HCT116 (cell line): ENCODE measurements around the gene NKX1-1. TPM values are rescaled to one million over a fixed set of nuclear protein-coding genes. Genes with fewer than 3 reads are reported as not detected.

ENCODE experiments used
- ATAC-seq: fragments of 200-7000 bp; cut with Tn5 transposase; 2 replicates; pipeline ENCODE4 v1.9.1; 2020; ENCODE audit warnings: mild to moderate bottlenecking, moderate library complexity
- BruUV-seq: library from RNA; stranded (reverse); fragments of 400-500 nt; replicated peaks from 2 replicates; lab custom pipeline; 2021; lab: Mats Ljungman, UMichigan
- CTCF ChIA-PET: fragments of 300-600 bp; sonication (Branson Sonifier 250); formaldehyde crosslinking; loops from one replicate; lab custom pipeline; 2021; ENCODE audit warnings: antibody characterized with exemption; lab: Charles Lee
- POLR2A ChIA-PET: fragments of 300-600, 350-600 bp; sonication (Branson Sonifier 250); formaldehyde crosslinking; loops from one replicate; lab custom pipeline; 2021; ENCODE audit warnings: antibody characterized with exemption; lab: Charles Lee
- RAD21 ChIA-PET, 2 experiments: fragments of 300-600 bp; sonication (Branson Sonifier 250); formaldehyde crosslinking; loops; one replicate each; lab custom pipeline; 2023; ENCODE audit warnings: low total read pairs in 2 of 2; ENCODE audit not compliant: uncharacterized antibody in 2 of 2, unreplicated experiment in 2 of 2, low non-redundant PET in 1 of 2; lab: Charles Lee
- DNase-seq: peaks from one replicate; pipeline ENCODE4 v3.0.0-alpha.2; 2010; ENCODE audit warnings: low read depth, low spot score
- H2AFZ ChIP-seq: fragments of 200-600 bp; shearing (Covaris generic), sonication (generic); 2 replicates; pipeline ENCODE4 v1.6.1; 2017; ENCODE audit warnings: low read depth, mixed run types, mixed read lengths, antibody characterized with exemption, low read length; ENCODE audit not compliant: poor library complexity, severe bottlenecking
- H3K27ac ChIP-seq: 2 replicates; pipeline ENCODE4 v1.5.1; 2012; ENCODE audit warnings: low read depth, low read length
- H3K27me3 ChIP-seq: fragments of 200-600 bp; sonication (generic); 2 replicates; pipeline ENCODE4 v1.6.1; 2016; ENCODE audit warnings: mixed run types, low read length, mixed read lengths; ENCODE audit not compliant: insufficient read depth
- H3K36me3 ChIP-seq, 2 experiments: fragments of 200-500 bp in 1 of 2; fragments of 200-600 bp in 1 of 2; sonication (Bioruptor generic) in 1 of 2; sonication (generic) in 1 of 2; 2 replicates each; pipeline versions ENCODE4 v1.5.1 to v1.6.1; 2014 to 2016; ENCODE audit warnings: low read length in 2 of 2, inconsistent platforms in 1 of 2, mixed read lengths in 1 of 2, mixed run types in 1 of 2; ENCODE audit not compliant: insufficient read depth in 2 of 2, control insufficient read depth in 1 of 2
- H3K4me1 ChIP-seq, 2 experiments: fragments of 200-600 bp in 1 of 2; sonication (generic) in 1 of 2; 2 replicates each; pipeline versions ENCODE4 v1.5.1 to v1.6.1; 2012 to 2017; ENCODE audit warnings: low read length in 2 of 2, inconsistent platforms in 1 of 2, mild to moderate bottlenecking in 1 of 2, mixed read lengths in 1 of 2, mixed run types in 1 of 2, moderate library complexity in 1 of 2; ENCODE audit not compliant: insufficient read depth in 2 of 2, control insufficient read depth in 1 of 2
- H3K4me2 ChIP-seq: fragments of 200-600 bp; sonication (generic); 2 replicates; pipeline ENCODE4 v1.6.1; 2017; ENCODE audit warnings: mixed run types, low read length, mixed read lengths
- H3K4me3 ChIP-seq, 2 experiments: fragments of 200-600 bp in 1 of 2; sonication (generic) in 1 of 2; replicated peaks in 1 of 2; 2 replicates each; pipeline ENCODE4 v1.5.1; 2011 to 2016; ENCODE audit warnings: low read length in 2 of 2, control low read depth in 1 of 2, low read depth in 1 of 2, mild to moderate bottlenecking in 1 of 2, mixed read lengths in 1 of 2, mixed run types in 1 of 2
- H3K79me2 ChIP-seq: fragments of 200-600 bp; sonication (generic); 2 replicates; pipeline ENCODE4 v1.6.1; 2017; ENCODE audit warnings: mild to moderate bottlenecking, mixed run types, low read length, moderate library complexity, mixed read lengths; ENCODE audit not compliant: insufficient read depth
- H3K9ac ChIP-seq: fragments of 200-600 bp; sonication (generic); 2 replicates; pipeline ENCODE4 v1.6.1; 2016; ENCODE audit warnings: low read length, mixed read lengths
- H3K9me2 ChIP-seq: fragments of 200-600 bp; sonication (generic), shearing (Covaris generic); 2 replicates; pipeline ENCODE4 v1.6.1; 2017; ENCODE audit warnings: mixed run types, mild to moderate bottlenecking, moderate library complexity; ENCODE audit not compliant: insufficient read depth
- H3K9me3 ChIP-seq, 2 experiments: fragments of 200-500 bp in 1 of 2; fragments of 200-600 bp in 1 of 2; sonication (Bioruptor generic) in 1 of 2; sonication (generic) in 1 of 2; 2 replicates each; pipeline ENCODE4 v1.6.1; 2014 to 2017; ENCODE audit warnings: low read length in 2 of 2, mixed read lengths in 2 of 2, inconsistent platforms in 1 of 2, low read depth in 1 of 2, mild to moderate bottlenecking in 1 of 2, mixed run types in 1 of 2, moderate library complexity in 1 of 2; ENCODE audit not compliant: control insufficient read depth in 1 of 2, insufficient read depth in 1 of 2
- H4K20me1 ChIP-seq: fragments of 200-600 bp; sonication (generic), shearing (Covaris generic); 2 replicates; pipeline ENCODE4 v1.6.1; 2017; ENCODE audit warnings: mixed run types, mild to moderate bottlenecking, moderate library complexity; ENCODE audit not compliant: insufficient read depth
- ELF1 ChIP-seq: IDR thresholded peaks from 2 replicates; pipeline ENCODE4 v1.6.1; 2012; ENCODE audit warnings: low read depth, borderline replicate concordance
- EZH2phosphoT487 ChIP-seq: fragments of 200-600 bp; IDR thresholded peaks from 2 replicates; pipeline ENCODE4 v1.6.1; 2018; ENCODE audit warnings: antibody characterized with exemption, borderline replicate concordance
- FOSL1 ChIP-seq: IDR thresholded peaks from 2 replicates; pipeline ENCODE4 v1.6.1; 2012; ENCODE audit warnings: low read depth
- ZBTB33 ChIP-seq: IDR thresholded peaks from 2 replicates; pipeline ENCODE4 v1.6.1; 2011; ENCODE audit warnings: mild to moderate bottlenecking, low read length, moderate library complexity; ENCODE audit not compliant: insufficient replicate concordance; ENCODE audit errors: extremely low read depth
- intact Hi-C: fragments of 100-400 bp; cut with micrococcal nuclease; formaldehyde crosslinking; loops from 2 replicates; pipeline ENCODE4 v1.10.0; 2022
- total RNA-seq: library from RNA; stranded (reverse); gene quantifications from one replicate; pipeline ENCODE4 v1.2.1, GENCODE V29; 2021; ENCODE audit not compliant: unreplicated experiment

Gene NKX1-1
- total RNA-seq, 1 experiment from 2014 or later, result not detected

DNA sequence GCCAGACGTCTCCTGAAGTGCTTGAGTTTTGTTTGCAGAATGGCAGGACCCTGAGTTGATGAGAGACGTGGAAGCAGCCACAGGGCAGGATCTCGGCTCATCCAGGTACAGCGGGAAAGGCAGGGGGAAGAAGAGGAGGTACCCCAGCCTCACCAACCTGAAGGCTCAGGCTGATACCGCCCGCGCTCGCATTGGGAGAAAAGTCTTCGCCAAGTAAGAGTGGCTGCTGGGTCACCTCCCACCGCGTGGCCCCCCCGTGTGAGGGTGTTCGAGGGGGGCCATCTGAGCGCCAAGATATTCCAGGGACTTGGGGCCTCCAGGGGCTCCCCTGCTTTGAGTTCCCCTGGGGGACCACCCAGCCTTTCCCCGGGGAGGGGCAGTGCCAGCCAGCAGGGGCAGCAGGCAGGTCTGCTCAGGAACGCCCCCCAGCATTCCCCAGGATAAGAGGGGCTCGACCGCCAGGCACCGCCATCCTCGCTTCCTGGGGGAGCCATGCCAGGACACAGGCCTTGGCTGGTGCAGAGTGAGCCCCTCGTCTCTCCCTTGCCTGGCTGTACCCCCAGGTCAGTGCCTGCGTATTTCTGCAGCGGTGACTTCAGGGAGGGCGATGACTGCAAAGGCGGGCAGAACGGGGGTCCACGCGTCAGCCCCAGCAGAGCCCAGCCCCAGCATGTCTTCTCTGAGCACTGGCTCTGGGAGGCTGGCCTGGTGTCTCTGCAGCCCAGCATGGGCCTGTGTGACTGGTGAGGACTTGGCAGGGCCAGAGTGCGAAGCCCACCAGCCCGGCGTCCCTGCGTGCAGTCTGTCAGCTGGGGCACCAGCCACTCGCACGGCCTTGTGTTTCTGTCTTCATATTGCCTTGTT, 22.3 kb downstream of the NKX1-1 start:
- POLR2A ChIA-PET, result no interaction called here
- Histone ChIP-seq H3K27ac (no peak overlapping the region), H3K27me3 (no peaks in the 10 kb centered on the region), H3K9me3 (peaks cover 0 to 9% of the 10 kb centered on the region in 2 experiments; a peak in 1 of 4 replicates), H3K36me3 (peaks cover 2 to 4% of the 10 kb centered on the region in 2 experiments; a peak in 1 of 4 replicates), H3K9ac (no peak overlapping the region), H3K4me2 (no peak overlapping the region), H3K4me3 (no peak overlapping the region), H3K4me1 (no peaks in the 10 kb centered on the region), H3K79me2 (no peaks in the 10 kb centered on the region), H2AFZ (no peak overlapping the region), H4K20me1 (no peaks in the 10 kb centered on the region), H3K9me2 (no peaks in the 10 kb centered on the region)
- TF ChIP-seq EZH2phosphoT487 (no peak), FOSL1 (no peak), ELF1 (no peak), ZBTB33 (no peak)
- ATAC-seq (no peak), DNase-seq (no peak)
- BruUV-seq, result no TSS peak
- RAD21 ChIA-PET, result no interaction called here
- CTCF ChIA-PET, result no interaction called here
- intact Hi-C loops, result no loop called here
